HG02852 (cell line): ENCODE data around the gene TMEM209.
"Not testable (repeated sequence)": the region's sequence is repeated elsewhere in the genome, so short reads cannot be mapped to it uniquely, and the experiment has no call there.

Experiments used
- ATAC-seq: cut with Tn5 transposase; IDR thresholded peaks from one replicate; pipeline ENCODE4 v1.9.1; 2021; ENCODE audit warnings: mild to moderate bottlenecking, moderate library complexity; ENCODE audit not compliant: unreplicated experiment

The TMEM209 gene

DNA sequence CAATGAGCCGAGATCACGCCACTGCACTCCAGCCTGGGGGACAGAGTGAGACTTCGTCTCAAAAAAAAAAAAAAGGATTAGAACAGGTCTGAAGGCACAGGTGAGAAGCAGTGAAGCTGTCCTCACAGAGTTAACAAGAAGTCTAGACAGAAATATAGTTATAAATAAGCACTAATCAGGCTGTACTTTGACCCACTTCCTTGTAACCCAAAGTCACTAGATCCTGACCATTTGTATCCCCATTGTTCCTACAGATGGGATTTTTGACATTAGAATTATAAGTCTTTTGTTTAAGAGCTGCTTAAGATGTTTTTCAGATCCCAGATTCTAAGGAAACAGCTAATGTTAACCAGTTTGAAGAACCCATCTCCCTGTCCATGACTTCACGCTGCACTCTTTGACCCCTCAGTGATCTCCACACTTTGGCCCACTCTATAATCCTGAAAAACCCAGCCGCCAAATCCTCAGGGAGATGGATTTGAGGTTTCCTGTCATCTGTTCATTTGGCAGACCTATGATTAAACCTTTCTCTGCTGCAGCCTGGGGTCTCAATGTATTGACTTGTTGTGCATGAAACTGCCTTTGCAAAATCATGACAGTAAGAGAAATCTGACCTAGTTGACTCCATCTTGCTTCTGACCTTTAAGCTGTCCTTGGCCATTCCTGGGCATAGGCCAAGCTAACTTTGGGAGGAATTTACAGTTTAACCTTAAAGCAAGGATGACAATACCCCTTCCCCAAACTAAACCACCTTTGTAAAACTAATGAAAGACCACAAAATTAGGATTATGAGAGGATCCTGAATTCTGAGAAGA lies 13.8 kb upstream of the TMEM209 start:
- no peak for ATAC-seq

DNA sequence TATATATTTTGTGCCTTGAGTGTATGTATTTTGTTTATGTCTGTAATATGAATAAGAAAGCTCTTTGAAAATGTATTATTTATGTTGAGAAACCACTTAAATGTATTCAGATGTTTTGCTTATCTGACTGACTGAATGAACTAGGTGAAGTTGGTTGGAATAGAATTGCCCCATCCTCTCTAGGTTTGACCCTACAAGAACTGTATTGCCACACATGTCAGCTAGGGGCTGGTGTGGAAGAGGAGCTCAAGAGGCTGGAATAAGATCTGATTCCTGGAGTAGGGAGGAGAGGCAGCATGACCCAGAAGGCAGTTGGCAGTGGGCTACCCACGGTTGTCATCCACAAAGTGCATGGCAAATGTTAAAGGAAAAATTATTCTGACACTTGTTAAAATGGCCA lies 11.5 kb upstream of the TMEM209 start:
- ATAC-seq: no peak

GRCh38 chr7:130216025-130216424 lies 10.8 kb upstream of the TMEM209 start:
- ATAC-seq: no peak

- ATAC-seq: no peak
These were observed 8.6 kb upstream of the TMEM209 start for GRCh38 chr7:130213828-130214227.

DNA sequence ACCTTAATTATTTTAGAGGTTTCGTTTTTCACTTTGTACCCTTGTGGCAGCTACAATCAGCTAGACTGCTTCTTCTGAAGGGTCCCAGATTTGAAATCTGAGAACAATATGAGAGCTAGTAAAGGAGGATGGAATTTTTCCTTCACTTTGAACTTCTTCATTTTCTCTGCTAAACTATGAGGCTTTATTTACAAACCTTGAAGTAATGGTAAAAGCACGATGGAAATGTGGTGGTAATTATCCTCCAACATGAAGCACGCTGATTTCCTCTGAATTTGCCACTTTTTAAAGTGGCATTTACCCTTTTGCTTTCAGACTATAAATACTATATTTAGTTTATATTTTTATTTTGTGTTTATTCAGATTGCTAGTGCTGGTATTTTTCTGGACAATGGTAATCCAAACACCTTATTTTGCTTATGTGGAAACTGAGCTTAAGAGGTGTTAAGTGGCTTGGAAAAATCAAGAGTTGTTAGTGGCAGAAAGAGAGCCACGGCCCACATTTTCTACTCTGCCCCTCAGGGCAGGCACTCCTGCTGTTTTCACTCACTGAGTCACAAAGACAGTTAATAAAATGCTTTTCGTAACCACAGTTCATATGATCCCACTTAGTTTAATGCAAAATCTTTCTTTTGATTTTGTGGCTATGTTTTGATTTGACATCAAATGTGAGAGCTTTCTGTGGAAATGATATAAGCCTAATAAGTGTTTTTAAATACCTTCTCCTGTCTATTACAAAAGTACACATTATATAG lies 5.2 kb upstream of the TMEM209 start:
- no peak for ATAC-seq

- no peak for ATAC-seq
These were observed 3.3 kb upstream of the TMEM209 start for GRCh38 chr7:130208516-130208915.

GRCh38 chr7:130207642-130208041 lies 2.4 kb upstream of the TMEM209 start, which contains the start of gene SSMEM1:
Gene SSMEM1, plus strand, starts transcription at chr7:130207860. Its CDS starts 51 bp downstream, at chr7:130207911.
- no peak for ATAC-seq

- ATAC-seq: no peak
These were observed 1.8 kb upstream of the TMEM209 start for GRCh38 chr7:130207033-130207432.

GRCh38 chr7:130201796-130202195 lies 3.4 kb downstream of the TMEM209 start:
- ATAC-seq: no peak

GRCh38 chr7:130197094-130197493 lies 8.1 kb downstream of the TMEM209 start:
- ATAC-seq: no peak

- ATAC-seq: no peak
These were observed 8.7 kb downstream of the TMEM209 start for GRCh38 chr7:130196476-130196875.

DNA sequence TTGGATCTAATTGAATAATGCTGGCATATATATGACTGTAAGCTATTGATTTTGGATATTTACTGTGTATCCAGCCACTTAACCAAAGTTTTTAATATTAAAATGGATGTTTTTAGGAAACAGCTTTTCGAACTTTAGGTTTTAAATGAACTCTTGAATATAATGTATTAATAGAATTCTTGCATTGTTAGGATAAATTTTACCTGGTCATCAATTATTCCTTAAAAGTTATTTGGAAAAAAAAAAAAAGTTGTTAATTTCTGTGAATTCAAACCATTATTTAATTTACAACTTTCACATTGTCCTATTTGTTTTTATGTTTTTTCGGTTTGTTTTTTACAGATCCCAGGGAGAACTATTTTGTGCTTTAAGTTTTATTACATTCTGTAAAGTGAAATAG lies 9.8 kb downstream of the TMEM209 start:
- ATAC-seq: no peak

DNA sequence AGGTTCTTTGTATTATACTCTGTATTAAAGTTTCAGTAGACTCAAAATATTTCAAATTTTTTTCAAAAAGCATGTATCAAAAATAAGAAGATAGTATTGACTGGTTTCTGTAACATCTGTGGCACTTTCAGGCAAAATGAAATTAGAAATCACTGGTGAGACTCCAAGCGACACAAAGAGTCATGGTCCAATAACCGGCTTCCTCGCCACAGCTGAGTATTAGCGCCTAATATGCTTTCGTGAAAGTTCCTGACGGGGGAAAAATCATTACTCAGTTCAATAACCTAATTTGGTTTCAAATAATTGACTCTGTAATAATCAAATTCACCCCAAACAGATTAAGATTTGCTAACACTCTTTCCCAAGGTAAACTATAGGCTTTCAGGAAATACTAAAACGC lies 13.4 kb downstream of the TMEM209 start:
- no peak for ATAC-seq

DNA sequence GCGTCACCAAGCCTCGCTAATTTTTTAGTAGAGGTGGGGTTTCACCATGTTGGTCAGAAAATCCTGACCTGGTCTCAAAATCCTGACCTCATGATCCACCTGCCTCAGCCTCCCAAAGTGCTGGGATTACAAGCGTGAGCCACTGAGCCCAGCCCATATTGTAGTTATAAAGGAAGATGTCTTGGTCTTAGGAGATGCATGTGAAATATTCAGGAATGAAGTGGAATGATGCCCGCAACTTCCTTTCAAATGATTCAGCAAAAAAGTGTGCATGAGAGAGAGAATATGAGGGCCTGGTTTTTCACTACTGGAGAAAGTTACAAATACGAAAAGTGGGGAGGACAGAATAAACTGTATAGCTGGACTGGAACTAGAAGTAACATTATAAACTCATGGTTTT lies 15.9 kb downstream of the TMEM209 start:
- no peak for ATAC-seq

GRCh38 chr7:130187360-130187759 lies 17.8 kb downstream of the TMEM209 start:
- ATAC-seq: no peak

DNA sequence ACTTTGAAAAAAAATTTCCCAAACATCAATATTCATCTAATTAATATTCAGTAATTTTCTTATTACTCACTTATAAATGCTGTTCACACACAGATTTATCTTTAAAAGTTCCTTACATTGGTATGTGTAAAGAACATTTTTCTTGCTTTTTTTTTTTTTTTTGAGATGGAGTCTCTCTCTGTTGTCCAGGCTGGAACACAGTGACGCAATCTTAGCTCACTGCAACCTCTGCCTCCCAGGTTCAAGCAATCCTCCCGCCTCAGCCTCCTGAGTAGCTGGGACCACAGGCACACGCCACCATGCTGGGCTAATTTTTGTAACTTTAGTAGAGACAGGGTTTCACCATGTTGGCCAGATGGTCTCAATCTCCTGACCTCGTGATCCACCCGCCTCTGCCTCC lies 20.9 kb downstream of the TMEM209 start:
- ATAC-seq: not testable (repeated sequence)

- peak; percentile 85 for ATAC-seq
These were observed 22.2 kb downstream of the TMEM209 start for GRCh38 chr7:130182990-130183389.

DNA sequence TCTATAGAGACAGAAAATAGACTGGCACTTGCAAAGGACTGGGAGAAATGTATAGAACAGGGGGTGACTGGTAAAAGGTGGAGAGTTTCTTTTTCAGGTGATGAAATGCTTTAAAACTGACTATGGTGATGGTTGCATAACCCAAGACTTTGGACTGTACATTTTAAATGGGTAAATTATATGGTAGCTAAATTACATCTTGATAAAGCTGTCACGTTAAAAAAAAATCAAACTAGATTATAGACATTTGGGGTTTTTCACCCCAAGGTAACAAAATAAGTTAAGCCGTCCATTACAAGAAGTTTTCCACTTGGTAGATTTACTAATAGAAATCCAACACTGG lies 24.0 kb downstream of the TMEM209 start:
- no peak for ATAC-seq

- ATAC-seq: no peak
These were observed 24.5 kb downstream of the TMEM209 start for GRCh38 chr7:130180571-130181262.

- no peak for ATAC-seq
These were observed 25.6 kb downstream of the TMEM209 start for GRCh38 chr7:130179631-130180030.

- ATAC-seq: no peak
These were observed 27.0 kb downstream of the TMEM209 start for GRCh38 chr7:130178251-130178650.
